Muscle of arm (tissue), 12 donors: ENCODE data around the gene TMEM235. TPM values are rescaled to one million over a fixed set of nuclear protein-coding genes. Genes with fewer than 3 reads are reported as not detected.

Experiments
- DNase-seq: peaks from one replicate; pipeline ENCODE4 v3.0.0-alpha.2; 2013
- polyA plus RNA-seq, 12 donors: library from polyadenylated mRNA; unstranded; fragments of 120-200 nt; gene quantifications; one replicate each; pipeline ENCODE4 v1.2.1, GENCODE V29; 2013; ENCODE audit not compliant: insufficient read length in 12 of 12

The TMEM235 gene
- polyA plus RNA-seq, 12 donors, result 0.08 to 0.14 TPM; not detected in 10

DNA sequence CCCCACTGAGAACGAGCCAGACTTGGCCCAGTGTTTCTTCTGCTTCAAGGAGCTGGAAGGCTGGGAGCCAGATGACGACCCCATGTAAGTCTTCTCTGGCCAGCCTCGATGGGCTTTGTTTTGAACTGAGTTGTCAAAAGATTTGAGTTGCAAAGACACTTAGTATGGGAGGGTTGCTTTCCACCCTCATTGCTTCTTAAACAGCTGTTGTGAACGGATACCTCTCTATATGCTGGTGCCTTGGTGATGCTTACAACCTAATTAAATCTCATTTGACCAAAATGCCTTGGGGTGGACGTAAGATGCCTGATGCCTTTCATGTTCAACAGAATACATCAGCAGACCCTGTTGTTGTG, 16.7 kb upstream of the TMEM235 start:
- DNase-seq, result no peak

DNA sequence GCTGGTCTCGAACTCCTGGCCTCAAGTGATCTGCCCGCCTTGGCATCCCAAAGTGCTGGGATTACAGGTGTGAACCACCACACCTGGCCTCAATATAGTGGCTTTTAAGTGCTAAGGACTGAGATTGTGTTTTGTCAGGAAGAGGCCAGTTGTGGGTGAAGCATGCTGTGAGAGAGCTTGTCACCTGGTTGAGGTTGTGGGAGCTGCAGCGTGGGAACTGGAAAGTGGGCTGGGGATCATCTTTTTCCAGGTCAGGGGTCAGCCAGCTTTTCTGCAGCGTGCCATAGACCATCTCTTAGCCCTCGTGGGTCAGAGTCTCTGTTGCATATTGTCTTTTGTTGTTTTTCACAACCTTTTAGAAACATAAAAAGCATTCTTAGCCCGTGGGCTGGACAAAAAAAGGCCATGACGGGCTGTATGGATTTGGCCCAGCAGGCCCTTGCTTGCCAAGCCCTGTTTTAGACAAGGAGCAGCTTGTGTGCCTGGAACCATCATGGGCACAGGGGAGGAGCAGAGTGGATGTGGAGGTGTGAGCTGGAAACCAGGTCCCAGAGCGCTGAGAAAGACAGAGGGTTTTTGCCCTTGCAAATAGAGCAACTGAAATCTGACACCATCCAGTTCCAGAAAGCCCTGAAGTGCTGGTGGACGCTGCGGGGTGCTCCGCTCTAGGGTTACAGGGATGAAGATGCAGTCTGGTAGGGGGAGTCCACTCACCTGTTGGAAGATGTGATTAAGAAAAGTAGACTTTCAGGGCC, 11.9 kb upstream of the TMEM235 start:
- DNase-seq, result no peak

DNA sequence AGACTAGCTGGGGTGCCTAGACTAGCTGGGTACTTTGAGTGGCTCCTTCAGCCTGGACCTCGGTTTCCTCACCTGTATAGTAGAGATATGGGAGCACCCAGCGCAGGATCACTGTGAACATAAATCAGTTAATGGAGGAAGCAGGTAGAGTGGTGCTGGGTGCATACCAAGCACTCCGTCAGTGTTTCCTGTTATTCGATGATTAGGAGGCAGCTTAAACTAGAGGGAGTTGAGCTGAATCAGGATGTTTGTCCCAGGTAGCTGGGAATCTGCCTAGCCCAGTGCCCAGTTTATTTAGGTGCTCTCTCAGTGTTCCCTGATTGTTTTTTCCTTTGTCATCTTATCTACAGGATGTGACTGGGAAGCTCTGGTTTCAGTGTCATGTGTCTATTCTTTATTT, 8.4 kb upstream of the TMEM235 start:
- no peak for DNase-seq

DNA sequence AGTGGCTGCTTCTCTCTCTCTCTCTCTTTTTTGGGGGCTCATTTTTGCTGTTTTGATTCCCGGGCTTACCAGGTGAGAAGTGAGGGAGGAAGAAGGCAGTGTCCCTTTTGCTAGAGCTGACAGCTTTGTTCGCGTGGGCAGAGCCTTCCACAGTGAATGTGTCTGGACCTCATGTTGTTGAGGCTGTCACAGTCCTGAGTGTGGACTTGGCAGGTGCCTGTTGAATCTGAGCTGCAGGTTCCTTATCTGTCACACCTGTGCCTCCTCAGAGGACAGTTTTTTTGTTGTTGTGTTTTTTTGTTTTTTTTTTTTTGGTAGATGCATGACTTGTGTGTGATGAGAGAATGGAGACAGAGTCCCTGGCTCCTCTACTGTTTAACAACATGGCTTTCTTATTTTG, 7.7 kb upstream of the TMEM235 start:
- DNase-seq, result no peak

DNA sequence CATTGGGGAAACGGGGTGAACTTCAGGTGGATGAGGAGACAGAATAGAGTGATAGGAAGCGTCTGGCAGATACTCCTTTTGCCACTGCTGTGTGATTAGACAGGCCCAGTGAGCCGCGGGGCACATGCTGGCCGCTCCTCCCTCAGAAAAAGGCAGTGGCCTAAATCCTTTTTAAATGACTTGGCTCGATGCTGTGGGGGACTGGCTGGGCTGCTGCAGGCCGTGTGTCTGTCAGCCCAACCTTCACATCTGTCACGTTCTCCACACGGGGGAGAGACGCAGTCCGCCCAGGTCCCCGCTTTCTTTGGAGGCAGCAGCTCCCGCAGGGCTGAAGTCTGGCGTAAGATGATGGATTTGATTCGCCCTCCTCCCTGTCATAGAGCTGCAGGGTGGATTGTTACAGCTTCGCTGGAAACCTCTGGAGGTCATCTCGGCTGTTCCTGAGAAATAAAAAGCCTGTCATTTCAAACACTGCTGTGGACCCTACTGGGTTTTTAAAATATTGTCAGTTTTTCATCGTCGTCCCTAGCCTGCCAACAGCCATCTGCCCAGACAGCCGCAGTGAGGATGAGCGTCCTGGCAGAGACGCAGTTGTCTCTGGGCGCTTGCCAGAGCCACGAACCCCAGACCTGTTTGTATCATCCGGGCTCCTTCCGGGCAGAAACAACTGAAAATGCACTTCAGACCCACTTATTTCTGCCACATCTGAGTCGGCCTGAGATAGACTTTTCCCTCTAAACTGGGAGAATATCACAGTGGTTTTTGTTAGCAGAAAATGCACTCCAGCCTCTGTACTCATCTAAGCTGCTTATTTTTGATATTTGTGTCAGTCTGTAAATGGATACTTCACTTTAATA, 7.0 kb upstream of the TMEM235 start:
- DNase-seq, result no peak

DNA sequence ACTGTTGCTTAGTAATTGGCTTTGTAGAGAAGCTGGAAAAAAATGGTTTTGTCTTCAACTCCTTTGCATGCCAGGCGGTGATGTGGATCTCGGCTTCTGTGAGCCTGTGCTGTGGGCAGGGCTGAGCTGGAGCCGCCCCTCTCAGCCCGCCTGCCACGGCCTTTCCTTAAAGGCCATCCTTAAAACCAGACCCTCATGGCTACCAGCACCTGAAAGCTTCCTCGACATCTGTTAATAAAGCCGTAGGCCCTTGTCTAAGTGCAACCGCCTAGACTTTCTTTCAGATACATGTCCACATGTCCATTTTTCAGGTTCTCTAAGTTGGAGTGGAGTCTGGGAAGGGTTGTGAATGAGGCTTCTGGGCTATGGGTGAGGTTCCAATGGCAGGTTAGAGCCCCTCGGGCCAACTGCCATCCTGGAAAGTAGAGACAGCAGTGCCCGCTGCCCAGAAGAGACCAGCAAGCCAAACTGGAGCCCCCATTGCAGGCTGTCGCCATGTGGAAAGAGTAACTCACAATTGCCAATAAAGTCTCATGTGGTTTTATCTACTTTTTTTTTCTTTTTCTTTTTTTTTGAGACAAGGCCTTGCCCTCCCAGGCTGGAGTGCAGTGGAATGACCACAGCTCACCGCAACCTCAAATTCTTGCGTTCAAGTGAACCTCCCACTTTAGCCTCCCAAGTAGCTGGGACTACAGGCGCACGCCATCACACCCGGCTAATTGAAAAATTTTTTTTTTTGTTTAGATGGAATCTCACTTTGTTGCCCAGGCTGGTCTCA, 6.2 kb upstream of the TMEM235 start:
- no peak for DNase-seq

DNA sequence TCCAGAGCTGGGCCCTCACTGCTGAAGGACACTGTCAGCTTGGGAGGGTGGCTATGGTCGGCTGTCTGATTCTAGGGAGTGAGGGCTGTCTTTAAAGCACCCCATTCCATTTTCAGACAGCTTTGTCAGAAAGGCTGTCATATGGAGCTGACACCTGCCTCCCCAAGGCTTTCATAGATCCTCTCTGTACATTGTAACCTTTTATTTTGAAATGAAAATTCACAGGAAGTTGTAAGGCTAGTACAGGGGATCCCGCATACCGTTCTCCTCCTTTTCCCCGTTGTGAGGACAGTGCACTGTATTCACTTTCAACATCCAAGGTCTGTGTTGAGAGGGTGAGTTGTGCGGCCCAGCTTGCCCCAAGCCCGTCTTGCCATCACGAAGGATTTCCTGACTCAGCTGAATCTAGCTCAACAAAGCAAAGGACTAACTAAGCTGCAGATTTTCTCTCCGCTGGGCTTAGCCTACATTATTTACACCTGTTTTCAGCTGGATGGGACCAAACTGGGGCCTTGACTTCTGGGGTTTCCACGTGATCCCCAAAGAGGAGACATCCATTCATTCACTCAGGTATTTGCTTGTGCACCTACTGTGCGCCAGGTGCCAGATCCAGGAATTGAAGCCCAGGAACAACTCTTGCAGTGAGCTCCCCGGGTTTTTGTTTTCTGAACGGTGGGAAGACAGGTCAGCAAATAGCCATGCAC, 5.2 kb upstream of the TMEM235 start:
- no peak for DNase-seq

DNA sequence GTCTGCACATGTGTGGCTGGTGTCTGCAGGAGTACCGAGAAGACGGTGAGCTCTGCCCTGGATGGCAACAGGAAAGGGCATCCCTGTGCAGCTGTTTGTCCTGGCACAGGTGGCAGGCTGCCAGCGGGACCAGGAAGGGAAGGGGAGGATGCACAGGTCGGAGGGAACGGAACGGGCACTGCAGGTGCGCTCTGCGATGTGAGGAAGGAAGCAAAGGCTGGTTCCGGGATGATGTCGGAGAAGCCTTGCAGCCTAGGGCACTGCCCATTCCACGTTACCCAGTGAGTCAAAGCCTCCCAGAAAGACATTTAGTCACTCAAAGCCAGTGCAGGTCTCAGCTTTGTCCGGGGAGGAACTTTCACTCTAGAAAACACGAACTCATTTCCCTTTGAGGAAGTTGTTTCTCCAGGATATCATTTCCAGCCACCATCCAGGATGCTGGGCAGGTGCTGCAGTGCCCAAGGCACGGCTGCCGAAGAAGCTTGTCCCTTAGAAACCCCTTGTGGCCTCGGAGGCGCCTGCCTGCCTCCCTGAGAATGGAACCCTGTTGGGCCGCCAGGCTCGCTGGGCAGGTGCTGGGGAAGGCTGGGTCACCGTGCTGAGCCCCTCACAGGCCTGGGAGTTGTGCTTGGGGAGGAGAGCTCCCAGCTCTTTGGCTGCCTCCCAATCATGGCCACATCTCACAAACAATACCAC, 4.5 kb upstream of the TMEM235 start:
- DNase-seq, result no peak

DNA sequence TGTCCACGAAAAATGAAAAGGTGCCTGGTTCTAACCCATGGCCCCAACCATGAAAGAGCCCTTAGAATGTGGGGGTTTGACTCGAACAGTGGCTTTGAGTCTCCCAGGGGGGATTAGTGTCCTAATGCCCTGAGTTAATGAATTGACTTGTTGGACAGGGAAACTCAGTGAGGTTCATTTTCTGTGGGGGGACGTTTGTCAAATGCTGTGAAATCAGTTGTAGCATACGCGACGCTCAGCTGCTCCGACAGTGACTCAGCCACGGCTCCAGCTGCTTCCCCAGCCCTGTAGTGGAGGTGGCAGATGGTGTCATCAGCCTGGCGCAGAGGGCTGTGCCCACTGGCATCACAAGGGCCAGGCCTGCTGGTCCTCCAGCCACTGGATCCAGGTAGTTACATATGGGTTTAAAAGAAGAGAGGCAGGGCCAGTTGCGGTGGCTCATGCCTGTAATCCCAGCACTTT, 3.9 kb upstream of the TMEM235 start:
- DNase-seq, result no peak

DNA sequence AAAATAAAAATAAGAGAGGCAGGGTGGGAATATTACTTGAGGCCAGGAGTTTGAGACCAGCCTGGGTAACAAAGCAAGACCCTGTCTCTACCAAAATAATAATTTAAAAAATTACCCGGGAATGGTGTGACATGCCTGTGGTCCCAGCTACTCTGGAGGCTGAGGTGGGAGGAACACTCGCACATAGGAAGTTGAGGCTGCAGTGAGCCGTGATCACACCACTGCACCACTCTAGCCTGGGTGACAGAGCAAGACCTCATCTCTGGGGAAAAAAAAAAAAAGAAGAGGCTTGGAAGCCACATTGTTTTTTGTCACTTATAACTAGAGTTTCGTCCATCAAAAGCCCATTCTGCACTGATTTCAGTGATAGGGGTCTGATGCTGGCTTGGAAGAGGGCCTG, 3.3 kb upstream of the TMEM235 start:
- DNase-seq, result no peak

DNA sequence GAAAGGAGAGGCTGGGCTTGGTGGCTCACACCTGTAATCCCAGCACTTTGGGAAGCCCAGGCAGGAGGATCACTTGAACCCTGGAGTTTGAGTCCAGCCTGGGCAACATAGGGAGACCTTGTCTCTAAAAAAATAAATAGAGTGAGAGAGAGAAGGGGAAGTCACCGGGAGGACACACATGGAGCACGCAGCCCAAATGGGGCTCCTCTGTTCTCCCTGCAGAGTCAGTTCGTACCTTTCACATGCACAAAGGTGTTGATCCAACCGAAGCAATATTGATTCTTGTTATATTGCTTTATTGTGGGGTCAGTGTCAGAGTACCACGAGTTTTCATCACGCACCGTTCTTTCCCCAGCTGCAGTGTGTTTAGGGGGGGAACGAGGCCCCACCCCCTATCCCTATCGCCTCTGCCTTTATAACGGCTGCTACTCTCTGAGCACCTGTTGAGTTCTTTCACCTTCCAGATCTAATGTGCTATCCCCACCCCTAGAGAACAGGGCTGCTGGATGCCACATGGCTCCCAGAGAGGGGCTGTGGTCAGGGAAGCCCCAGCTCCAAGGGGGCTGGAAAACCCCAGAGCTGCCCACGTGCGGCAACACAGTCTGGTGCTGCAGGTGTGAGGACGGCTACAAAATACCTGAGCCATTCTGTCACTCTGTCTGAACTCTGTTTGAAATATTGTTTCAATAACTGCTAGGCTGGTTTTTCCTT, 1.0 kb upstream of the TMEM235 start:
- no peak for DNase-seq

DNA sequence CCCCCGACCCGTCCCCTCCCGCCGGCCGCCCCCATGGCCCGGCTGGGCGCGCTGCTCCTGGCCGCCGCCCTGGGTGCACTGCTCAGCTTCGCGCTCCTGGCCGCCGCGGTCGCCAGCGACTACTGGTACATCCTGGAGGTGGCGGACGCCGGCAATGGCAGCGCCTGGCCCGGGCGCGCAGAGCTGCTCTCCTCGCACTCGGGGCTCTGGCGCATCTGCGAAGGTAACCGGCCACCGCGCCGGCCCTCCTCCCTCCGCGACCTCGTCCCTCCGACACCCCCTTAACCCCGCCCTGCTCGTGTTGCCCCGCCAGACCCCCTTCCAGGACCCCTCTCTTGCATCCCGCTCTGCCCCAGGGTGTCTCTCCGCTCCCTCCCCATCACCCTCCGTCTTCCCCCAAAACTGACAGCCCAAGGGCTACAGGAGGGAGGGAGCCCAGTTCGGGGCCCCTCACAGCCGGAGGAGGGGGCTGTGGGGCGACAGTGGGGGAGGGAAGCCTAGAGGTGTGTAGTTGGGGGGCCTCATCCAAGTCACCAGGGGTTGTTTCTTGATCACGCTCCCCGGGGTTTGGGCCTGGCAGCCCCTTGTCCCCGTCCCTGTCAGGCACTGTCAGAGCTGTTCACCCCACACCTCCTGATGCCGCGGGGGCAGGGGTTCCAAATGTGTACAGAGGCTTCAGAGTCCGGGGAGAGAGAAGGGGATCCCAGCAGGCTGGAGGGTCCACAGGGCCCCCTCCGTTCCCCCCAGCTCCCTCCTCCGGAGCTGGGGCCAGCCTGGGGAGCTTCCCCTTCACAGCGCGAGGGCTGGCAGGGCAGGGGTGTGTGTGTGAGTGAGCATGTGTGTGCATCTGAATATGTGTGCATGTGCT, 794 bp downstream of the TMEM235 start:
- no peak for DNase-seq

DNA sequence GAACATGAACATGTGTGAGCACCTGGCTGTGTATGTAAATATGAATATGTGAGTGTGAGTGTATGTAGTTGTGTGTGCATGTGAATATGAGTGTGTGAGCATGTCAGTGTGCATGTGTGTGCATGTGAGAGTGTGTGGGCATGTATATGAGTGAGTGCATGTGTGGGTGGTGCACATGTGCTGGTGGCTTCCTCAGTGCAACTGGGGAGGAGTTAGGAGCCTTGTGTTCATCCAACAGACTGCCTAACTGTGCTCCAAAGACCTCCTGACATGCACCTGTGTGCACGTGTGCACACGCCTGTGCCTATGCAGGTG, 1.4 kb downstream of the TMEM235 start:
- no peak for DNase-seq

DNA sequence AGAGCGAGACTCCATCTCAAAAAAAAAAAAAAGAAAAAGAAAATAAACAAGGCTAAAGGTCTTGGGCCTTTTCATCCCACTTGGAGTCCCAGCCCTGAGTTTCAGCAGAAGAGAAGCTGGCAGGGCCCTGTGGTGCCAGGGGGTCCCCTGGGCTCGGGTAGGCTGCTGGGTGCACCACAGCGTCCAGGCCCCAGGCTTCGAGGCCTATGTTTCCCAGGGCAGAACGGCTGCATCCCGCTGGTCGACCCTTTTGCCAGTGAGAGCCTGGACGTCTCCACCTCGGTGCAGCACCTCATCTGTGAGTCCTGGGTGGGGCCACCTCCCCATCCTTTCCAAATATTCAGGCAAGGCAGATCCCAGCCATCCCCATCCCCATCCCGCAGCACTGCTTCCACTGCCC, 2.2 kb downstream of the TMEM235 start:
- DNase-seq, result no peak

DNA sequence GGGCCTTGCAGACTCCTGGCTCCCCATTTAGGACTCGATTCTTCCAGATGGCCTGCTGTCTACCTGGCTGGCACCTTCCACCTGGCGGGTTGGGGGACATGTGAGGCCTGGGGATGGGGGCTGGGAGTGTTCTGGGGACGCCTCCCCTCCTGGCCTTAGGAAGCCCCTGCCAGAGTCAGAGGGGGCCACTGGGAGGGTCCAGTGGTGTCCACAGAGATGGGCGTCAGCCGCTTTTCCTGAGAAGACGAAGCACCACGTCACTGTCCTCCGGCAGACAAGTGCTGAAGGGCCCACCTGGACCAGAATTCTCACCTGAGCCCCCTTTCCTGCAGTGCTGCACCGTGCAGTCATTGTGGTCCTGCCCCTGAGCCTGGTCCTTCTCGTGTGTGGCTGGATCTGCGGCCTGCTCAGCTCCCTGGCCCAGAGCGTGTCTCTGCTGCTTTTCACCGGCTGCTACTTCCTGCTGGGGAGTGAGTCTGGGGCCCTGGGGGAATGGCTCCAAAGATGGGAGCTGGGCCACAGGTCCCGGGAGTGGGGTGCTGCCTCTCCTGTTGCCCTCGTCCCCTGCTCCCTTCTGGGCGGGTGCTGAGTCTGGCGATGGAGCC, 2.9 kb downstream of the TMEM235 start:
- no peak for DNase-seq

DNA sequence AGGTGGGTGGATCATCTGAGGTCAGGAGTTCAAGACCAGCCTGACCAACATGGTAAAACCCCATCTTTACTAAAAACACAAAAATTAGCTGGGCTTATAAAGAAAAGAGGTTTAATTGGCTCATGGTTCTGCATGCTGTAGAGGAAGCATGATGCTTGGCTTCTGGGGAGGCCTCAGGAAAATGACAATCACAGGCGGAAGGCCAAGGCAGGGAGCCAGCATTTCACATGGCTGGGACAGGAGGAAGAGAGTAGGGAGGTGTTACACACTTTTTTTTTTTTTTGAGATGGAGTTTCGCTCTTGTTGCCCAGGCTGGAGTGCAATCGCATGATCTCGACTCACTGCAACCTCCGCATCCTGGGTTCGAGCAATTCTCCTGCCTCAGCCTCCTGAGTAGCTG, 3.6 kb downstream of the TMEM235 start:
- DNase-seq, result peak; percentile 72

DNA sequence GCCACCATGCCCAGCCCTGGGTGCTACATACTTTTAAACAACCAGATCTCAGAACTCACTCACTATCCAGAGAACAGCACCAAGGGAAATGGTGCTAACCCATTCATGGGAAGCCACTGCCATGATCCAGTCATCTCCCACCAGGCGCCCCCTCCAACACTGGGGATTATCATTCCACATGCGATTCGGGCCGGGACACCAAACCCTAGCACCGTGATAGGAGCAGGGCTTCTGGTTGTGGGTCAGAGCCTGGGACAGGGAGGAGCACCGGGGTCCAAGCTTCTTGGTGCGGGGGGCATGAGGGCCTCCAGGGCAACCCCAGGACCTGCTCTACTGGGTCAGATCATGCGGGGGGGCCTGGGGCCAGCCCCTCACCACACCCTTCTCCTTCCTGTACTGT, 4.5 kb downstream of the TMEM235 start:
- no peak for DNase-seq

DNA sequence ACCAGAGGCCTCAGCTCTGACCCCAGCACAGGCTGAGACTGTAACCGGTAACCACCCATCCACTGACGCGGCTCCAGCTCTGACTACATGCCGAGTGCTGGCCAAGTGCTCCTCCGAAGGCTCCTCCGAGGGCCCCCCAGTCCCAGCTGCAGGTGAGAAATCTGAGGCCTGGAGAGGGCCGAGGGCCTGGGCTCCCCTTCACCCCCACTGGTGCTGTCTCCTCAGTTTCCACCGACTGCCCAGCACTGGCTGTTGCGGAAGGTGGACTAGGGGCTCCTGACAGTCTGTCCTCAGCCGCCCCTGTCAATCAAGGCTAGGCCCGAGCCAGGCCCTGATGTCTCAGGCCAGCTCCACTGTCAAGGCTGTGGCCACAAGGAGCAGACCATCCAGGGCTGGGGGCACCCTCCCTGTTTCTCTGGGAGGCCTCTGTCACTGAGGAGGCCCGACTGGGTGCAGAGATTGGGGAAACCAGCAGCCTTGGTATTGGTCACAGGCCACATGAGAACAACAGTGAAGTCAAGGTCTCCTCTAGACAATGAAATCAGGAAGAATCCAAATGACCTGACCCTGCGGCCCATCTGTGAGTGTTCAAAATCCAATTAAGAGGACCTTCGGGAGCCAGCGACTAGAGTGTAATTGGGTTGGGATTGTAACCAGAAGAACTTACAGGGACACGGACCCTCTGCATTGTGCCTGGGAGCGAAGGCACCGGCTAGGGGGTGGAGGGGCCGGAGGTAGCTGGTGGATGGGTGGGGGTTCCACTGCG, 5.1 kb downstream of the TMEM235 start:
- DNase-seq, result no peak
